K562 (cell line): ENCODE results near the gene IPP. TPM values are rescaled to one million over a fixed set of nuclear protein-coding genes. Genes with fewer than 3 reads are reported as not detected.

Experiments used
- BHLHE40 ChIP-seq: IDR thresholded peaks from 2 replicates; pipeline ENCODE4 v1.6.1; 2011; ENCODE audit warnings: low read length, improper control_type of control experiment
- CCNT2 ChIP-seq: IDR thresholded peaks from 2 replicates; pipeline ENCODE4 v1.6.1; 2011; ENCODE audit warnings: borderline replicate concordance, low read depth, mild to moderate bottlenecking, moderate library complexity, mixed read lengths, low read length; ENCODE audit not compliant: insufficient read length; ENCODE audit errors: extremely low read depth
- ELF4 ChIP-seq: fragments of 450-650 bp; formaldehyde crosslinking; IDR thresholded peaks from 2 replicates; pipeline ENCODE4 v1.4.0; 2022; ENCODE audit warnings: missing genetic modification characterization
- EP400 ChIP-seq: fragments of 450-650 bp; IDR thresholded peaks from 2 replicates; pipeline ENCODE4 v1.6.1; 2017; ENCODE audit warnings: antibody characterized with exemption, mild to moderate bottlenecking, moderate library complexity
- FOXP1 ChIP-seq: sonication (generic); formaldehyde crosslinking; IDR thresholded peaks from 2 replicates; pipeline ENCODE4 v1.8.0; 2022; ENCODE audit warnings: mild to moderate bottlenecking, missing genetic modification reagents
- HDAC3 ChIP-seq: fragments of 450-650 bp; IDR thresholded peaks from 2 replicates; pipeline ENCODE4 v1.6.1; 2018; ENCODE audit warnings: borderline replicate concordance, mild to moderate bottlenecking, moderate library complexity; ENCODE audit not compliant: partially characterized antibody
- HDAC6 ChIP-seq: IDR thresholded peaks from 2 replicates; pipeline ENCODE4 v1.6.1; 2012; ENCODE audit warnings: low read depth, mild to moderate bottlenecking, control low read depth, inconsistent platforms, low read length, moderate library complexity
- MAFF ChIP-seq: IDR thresholded peaks from 2 replicates; pipeline ENCODE4 v1.6.1; 2012; ENCODE audit warnings: low read length, improper control_type of control experiment
- MEIS2 ChIP-seq: fragments of 450-650 bp; IDR thresholded peaks from 2 replicates; pipeline ENCODE4 v1.6.1; 2014; ENCODE audit warnings: mild to moderate bottlenecking; ENCODE audit not compliant: partially characterized antibody
- MXI1 ChIP-seq: IDR thresholded peaks from 2 replicates; pipeline ENCODE4 v1.6.1; 2011; ENCODE audit warnings: low read depth, mild to moderate bottlenecking, improper control_type of control experiment, low read length
- MYC ChIP-seq, 2 experiments: fragments of 250-450 bp in 1 of 2; sonication (Bioruptor Pico) in 1 of 2; IDR thresholded peaks; 2 replicates each; pipeline versions ENCODE4 v1.5.1 to v1.6.1; 2012 to 2021; ENCODE audit warnings: low read depth in 2 of 2, borderline replicate concordance in 1 of 2, improper control_type of control experiment in 1 of 2, low read length in 1 of 2, mild to moderate bottlenecking in 1 of 2, moderate library complexity in 1 of 2
- PHF8 ChIP-seq: fragments of 200-600 bp; sonication (generic); IDR thresholded peaks from 2 replicates; pipeline ENCODE4 v1.6.1; 2012; ENCODE audit warnings: mixed run types, mild to moderate bottlenecking, inconsistent platforms, low read length, moderate library complexity, borderline replicate concordance
- POLR2G ChIP-seq: fragments of 200-400 bp; formaldehyde crosslinking; IDR thresholded peaks from 2 replicates; pipeline ENCODE4 v1.6.1; 2017; ENCODE audit warnings: low read depth, mild to moderate bottlenecking, antibody characterized with exemption, low read length, moderate library complexity
- RBM25 ChIP-seq: fragments of 200-400 bp; formaldehyde crosslinking; IDR thresholded peaks from 2 replicates; pipeline ENCODE4 v1.6.1; 2018; ENCODE audit warnings: low read length, low read depth, moderate library complexity; ENCODE audit not compliant: severe bottlenecking
- SRSF3 ChIP-seq: fragments of 200-400 bp; formaldehyde crosslinking; IDR thresholded peaks from 2 replicates; pipeline ENCODE4 v1.6.1; 2016; ENCODE audit warnings: mild to moderate bottlenecking, low read length, moderate library complexity; ENCODE audit not compliant: insufficient read depth
- TAF1 ChIP-seq: IDR thresholded peaks from 2 replicates; pipeline ENCODE4 v1.6.1; 2011; ENCODE audit warnings: mild to moderate bottlenecking, low read length, moderate library complexity; ENCODE audit not compliant: insufficient read depth, control insufficient read depth, severe bottlenecking; ENCODE audit errors: extremely low read depth
- ZBTB2 ChIP-seq: fragments of 450-650 bp; IDR thresholded peaks from 2 replicates; pipeline ENCODE4 v1.6.1; 2016; ENCODE audit warnings: antibody characterized with exemption
- ZMIZ1 ChIP-seq, 2 experiments: fragments of 150-350 bp in 1 of 2; IDR thresholded peaks; 2 replicates each; pipeline ENCODE4 v1.6.1; 2012 to 2016; ENCODE audit warnings: low read depth in 2 of 2, low read length in 2 of 2, mild to moderate bottlenecking in 1 of 2, moderate library complexity in 1 of 2
- ZNF280A ChIP-seq: fragments of 450-650 bp; IDR thresholded peaks from 2 replicates; pipeline ENCODE4 v1.6.1; 2018; ENCODE audit warnings: mild to moderate bottlenecking, low read depth; ENCODE audit not compliant: partially characterized antibody
- ZNF324 ChIP-seq: fragments of 250-450 bp; sonication (Bioruptor Pico); IDR thresholded peaks from 2 replicates; pipeline ENCODE4 v1.4.0; 2020; ENCODE audit warnings: mild to moderate bottlenecking
- polyA plus RNA-seq, 8 experiments: library from polyadenylated mRNA; depleted of rRNA in 4 of 8; stranded (reverse) in 5 of 8; unstranded in 3 of 8; fragments of >200 nt; fragmentation: Nextera tagmentation in 2 of 8; fragmentation: Illumina TruSeq in 1 of 8; extraction: Ambion mirVana in 2 of 8; extraction: Trizol in 1 of 8; gene quantifications; 2 replicates each; pipeline versions ENCODE4 v1.2.1 to v1.2.3, GENCODE V29; 2011 to 2014; ENCODE audit warnings: inconsistent platforms in 1 of 8, missing spikeins in 1 of 8
- total RNA-seq, 7 experiments: library from RNA; depleted of rRNA in 6 of 7; stranded (reverse); fragments of >200 nt in 6 of 7; fragmentation: Illumina TruSeq in 2 of 7; extraction: Trizol in 2 of 7; gene quantifications; 2 replicates each; pipeline versions ENCODE4 v1.2.1 to v1.2.3, GENCODE V29; 2011 to 2021; ENCODE audit warnings: low replicate concordance in 1 of 7

Gene IPP
- total and polyA plus RNA-seq, 9 of the 15 experiments (the other 6 are each of a cell fraction or from before 2014, with no cell fraction given): 6.9 to 15.1 (median 9.7) TPM

- TF ChIP-seq SRSF3 (no peak), MXI1 (peak; percentile 18; the same call in 1 of the 2 replicates), HDAC3 (peak; percentile 84), ZMIZ1 (IDR thresholded peaks at IDR 0.05; ENCODE audit: low read depth in 2 of 2, low read length in 2 of 2) (peak in 1 of 2 experiments; percentile 75; a peak in 1 of 4 replicates), ZNF280A (peak; percentile 47), POLR2G (peak; percentile 71), EP400 (peak; percentile 62; the same call in 1 of the 2 replicates), TAF1 (peak; percentile 95), HDAC6 (no peak), PHF8 (peak; percentile 81), RBM25 (peak; percentile 0), ZNF324 (CRISPR knock-in tag) (no peak), MAFF (peak; percentile 32; the same call in 1 of the 2 replicates), MYC (IDR thresholded peaks at IDR 0.05; ENCODE audit: low read depth, low read length) (peak; percentile 81), MYC (CRISPR knock-in tag; IDR thresholded peaks at IDR 0.05; ENCODE audit: borderline replicate concordance, low read depth) (no peak), CCNT2 (peak; percentile 83), MEIS2 (peak; percentile 83), ELF4 (peak; percentile 76), BHLHE40 (peak; percentile 66), ZBTB2 (peak; percentile 18; the same call in 1 of the 2 replicates), FOXP1 (CRISPR knock-in tag) (no peak)
Measured at GRCh38 chr1:45687014-45687753, 63.3 kb downstream of the IPP start (continued).
